Omental fat pad (tissue), 4 donors: ENCODE data around the gene CCDC187. TPM values are rescaled to one million over a fixed set of nuclear protein-coding genes. Genes with fewer than 3 reads are reported as not detected.

ENCODE experiments used
- ATAC-seq: fragments of 150-250 bp; one replicate; pipeline ENCODE4 v1.9.1; 2016; ENCODE audit warnings: mild to moderate bottlenecking, moderate library complexity; ENCODE audit not compliant: low FRiP score
- DNase-seq: peaks from one replicate; pipeline ENCODE4 v3.0.0-alpha.2; 2019; ENCODE audit warnings: low spot score
- CTCF ChIP-seq, 3 donors: fragments of 450-650 bp; IDR thresholded peaks; one replicate each; pipeline ENCODE4 v1.5.1; 2016 to 2017; ENCODE audit warnings: antibody characterized with exemption in 3 of 3, mild to moderate bottlenecking in 3 of 3, moderate library complexity in 2 of 3
- total RNA-seq, 4 donors: library from RNA; depleted of rRNA; stranded (reverse); fragments of >200 nt; gene quantifications; one replicate each; pipeline ENCODE4 v1.1.0, GENCODE V29; 2016

The CCDC187 gene
- total RNA-seq, 4 donors from 2014 or later: not detected

- ATAC-seq: no peak
Measured at GRCh38 chr9:136293476-136294077, 10.3 kb downstream of the CCDC187 start.

GRCh38 chr9:136292591-136293448, 11.1 kb downstream of the CCDC187 start:
- no peak for TF ChIP-seq CTCF (IDR thresholded peaks at IDR 0.05)
- DNase-seq: no peak
- no peak for ATAC-seq

More at GRCh38 chr9:136293476-136294077, 10.3 kb downstream of the CCDC187 start:
- TF ChIP-seq CTCF (IDR thresholded peaks at IDR 0.05): no peak
- no peak for DNase-seq

GRCh38 chr9:136292026-136292538, 11.8 kb downstream of the CCDC187 start:
- TF ChIP-seq CTCF (IDR thresholded peaks at IDR 0.05): no peak
- ATAC-seq: no peak
- DNase-seq: no peak

GRCh38 chr9:136291306-136292025, 12.4 kb downstream of the CCDC187 start:
- TF ChIP-seq CTCF (IDR thresholded peaks at IDR 0.05): no peak
- DNase-seq: no peak
- no peak for ATAC-seq

GRCh38 chr9:136290508-136291000, 13.3 kb downstream of the CCDC187 start:
- no peak for ATAC-seq
- TF ChIP-seq CTCF (IDR thresholded peaks at IDR 0.05): no peak
- DNase-seq: no peak

- no peak for TF ChIP-seq CTCF (IDR thresholded peaks at IDR 0.05)
- ATAC-seq (no peak), DNase-seq (no peak)
Measured at GRCh38 chr9:136289651-136290507, 14.0 kb downstream of the CCDC187 start.
